Amygdala (tissue), 56 donors: ENCODE measurements around the gene KCNT2.
"Not testable (repeated sequence)": the region's sequence is repeated elsewhere in the genome, so short reads cannot be mapped to it uniquely, and the experiment has no call there.

Experiments
- DNase-seq, 56 donors: peaks; one replicate each; lab custom pipeline; 2025; lab: John Stamatoyannopoulos, UW

Gene KCNT2

GRCh38 chr1:196608390-196609369, at the start of gene KCNT2:
TSS of gene KCNT2 (minus strand) at chr1:196608440. CDS start at chr1:196608309, 131 bp downstream.
- DNase-seq, result peak in 37 of 56 donors; percentile 3 to 75 (median 38)

- no peak for DNase-seq
Observed at GRCh38 chr1:196655494-196655893, 47.3 kb upstream of the KCNT2 start.

DNA sequence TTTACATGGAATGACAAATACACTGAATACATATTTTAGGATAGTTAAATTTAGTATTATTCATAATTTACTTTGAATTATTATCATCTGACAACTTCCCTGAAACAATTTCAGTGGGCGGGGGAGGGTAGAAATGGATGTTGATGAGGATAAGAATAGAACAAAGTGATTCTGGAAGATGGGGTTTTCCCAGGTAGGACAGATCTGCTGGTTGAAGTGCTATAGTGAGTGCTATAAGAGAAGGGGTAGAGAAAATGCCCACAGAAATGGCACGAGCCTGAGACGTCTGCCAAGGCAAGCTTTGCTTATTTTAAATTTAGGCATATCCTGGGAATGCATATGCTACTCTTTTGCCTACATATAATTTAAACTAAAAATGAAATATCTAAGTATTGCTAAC, 46.8 kb upstream of the KCNT2 start:
- no peak for DNase-seq

DNA sequence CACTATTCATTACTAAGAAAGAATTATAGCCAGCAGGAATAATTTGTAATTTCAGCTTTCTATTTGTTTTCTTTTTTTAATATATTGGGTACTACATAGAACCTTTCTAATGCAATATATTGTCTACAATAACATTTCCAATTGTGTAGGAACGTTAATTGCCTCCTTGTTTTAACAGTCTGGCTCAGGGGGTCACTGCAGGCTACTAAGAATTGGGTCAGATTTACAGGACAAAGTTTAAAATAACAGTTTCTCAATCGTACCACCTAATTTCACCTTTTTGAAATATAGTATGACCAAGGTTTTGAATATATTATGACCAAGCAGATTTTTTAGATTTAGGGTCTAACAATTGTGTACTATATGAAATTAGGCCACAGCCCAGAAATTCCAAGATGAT, 46.0 kb upstream of the KCNT2 start:
- DNase-seq, result no peak

- DNase-seq, result no peak
Observed at GRCh38 chr1:196651637-196652215, 43.5 kb upstream of the KCNT2 start, which contains the start of gene CFH. TSS of gene CFH (plus strand) at chr1:196652043. CDS start at chr1:196652118, 75 bp downstream.

DNA sequence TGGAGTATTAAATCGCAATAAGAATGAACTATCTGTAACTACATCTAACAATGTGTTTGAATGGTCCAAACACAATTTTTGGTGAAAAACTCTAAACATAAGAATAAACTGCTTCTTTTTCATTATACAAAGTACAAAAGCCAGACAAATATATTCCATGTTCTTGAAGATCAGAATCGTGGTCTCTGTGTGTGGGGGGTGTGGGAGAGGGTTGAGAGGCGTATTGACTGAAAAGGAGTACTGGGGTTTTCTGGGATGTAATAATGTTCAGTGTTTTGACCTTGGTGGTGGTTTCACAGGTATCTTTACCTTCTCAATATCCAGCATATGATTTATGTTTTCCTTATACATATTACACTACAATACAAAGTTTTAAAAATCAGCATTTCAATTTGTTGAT, 42.8 kb upstream of the KCNT2 start:
- no peak for DNase-seq

DNA sequence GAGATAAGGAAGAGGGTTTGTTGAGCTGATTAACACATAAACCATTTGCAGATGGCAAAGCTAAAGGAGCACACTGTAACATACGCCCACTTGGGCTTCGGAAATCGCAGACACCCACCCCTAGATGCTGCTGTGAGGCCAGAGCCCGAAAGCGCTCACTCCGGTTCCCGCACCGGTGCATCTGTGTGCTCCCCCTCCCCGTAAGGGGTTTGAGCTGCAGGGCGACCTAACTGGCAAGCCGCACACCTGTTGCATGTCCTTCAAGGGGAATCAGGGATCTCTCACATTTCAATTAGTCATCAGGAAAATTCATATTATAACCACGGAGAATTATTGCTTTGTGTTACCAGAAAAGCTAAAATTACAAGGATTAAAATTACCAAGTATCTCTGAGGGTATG, 42.2 kb upstream of the KCNT2 start:
- no peak for DNase-seq

- no peak for DNase-seq
Observed at GRCh38 chr1:196649990-196650389, 41.8 kb upstream of the KCNT2 start.

GRCh38 chr1:196640976-196641375, 32.7 kb upstream of the KCNT2 start:
- DNase-seq, result no peak

DNA sequence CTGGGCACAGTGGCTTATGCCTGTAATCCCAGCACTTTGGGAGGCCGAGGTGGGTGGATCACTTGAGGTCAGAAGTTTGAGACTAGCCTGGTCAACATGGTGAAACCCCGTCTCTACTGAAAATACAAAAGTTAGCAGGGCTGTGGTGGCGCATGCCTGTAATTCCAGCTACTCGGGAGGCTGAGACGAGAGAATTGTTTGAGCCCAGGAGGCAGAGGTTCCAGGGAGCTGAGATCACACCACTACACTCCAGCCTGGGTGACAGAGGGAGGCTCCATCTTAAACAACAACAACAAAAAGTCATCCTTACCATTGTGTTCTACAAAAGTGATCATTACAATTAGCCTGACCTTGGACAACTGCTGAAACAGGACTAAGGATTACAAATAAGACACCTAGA, 31.1 kb upstream of the KCNT2 start:
- DNase-seq, result not testable (repeated sequence)

DNA sequence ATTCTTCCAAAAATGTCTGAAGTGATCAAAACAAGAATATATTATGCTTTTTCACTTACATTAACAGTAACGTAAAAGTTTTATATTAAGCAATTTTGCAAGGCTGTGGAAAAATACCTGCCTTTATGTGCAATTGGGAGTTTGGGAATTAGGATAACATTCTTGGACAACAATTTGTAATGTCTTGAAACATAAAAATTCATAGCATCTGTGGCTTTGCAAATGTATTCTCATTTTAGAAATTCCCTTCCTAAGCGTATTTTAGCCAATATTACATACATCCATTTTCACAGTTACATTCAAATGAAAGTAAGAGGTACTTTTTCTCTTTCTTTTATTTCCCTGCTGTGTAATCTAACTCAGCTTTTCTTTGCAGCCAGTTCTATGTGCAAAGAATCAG, 30.2 kb upstream of the KCNT2 start:
- DNase-seq, result no peak

DNA sequence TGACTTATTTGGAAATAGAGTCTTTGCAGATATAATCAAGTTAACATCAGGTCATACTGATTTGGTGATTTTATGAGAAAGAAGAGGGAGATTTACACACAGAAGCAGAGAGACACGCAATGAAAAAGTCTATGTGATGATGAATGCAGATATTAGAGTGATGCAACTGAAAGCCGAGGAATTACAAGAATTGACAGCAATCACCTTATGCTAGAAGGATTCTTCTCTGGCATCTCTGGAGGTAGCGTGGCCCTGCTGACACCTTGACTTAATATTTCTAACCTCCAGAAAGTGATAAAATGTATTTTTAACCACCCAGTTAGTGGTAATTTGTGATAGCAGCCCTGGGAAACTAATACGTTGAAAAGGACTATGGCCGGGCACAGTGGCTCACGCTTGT, 29.4 kb upstream of the KCNT2 start:
- no peak for DNase-seq

DNA sequence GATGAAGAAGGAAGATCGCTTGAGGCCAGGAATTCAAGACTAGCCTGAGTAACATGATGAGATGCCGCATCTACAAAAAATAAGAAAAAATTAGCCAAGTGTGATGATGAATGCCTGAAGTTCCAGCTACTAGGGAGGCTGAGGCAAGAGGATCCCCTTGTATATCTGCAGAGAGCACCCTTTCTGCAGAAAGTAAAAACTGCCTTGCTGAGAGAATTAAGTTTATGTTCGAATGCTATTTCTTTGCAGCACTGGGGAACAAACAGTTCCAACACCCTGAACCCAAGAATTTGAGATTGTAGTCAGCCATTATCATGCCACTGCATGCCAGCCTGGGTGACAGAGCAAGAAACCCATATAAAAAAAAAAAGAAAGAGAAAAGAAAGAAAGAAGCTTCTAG, 20.6 kb upstream of the KCNT2 start:
- DNase-seq, result no peak

- no peak for DNase-seq
Observed at GRCh38 chr1:196623079-196623478, 14.8 kb upstream of the KCNT2 start.

GRCh38 chr1:196619721-196620120, 11.5 kb upstream of the KCNT2 start:
- DNase-seq, result no peak

GRCh38 chr1:196611873-196612272, 3.6 kb upstream of the KCNT2 start:
- no peak for DNase-seq

- DNase-seq, result peak in 1 of 56 donors; percentile 7
Observed at GRCh38 chr1:196609370-196609737, 1.1 kb upstream of the KCNT2 start.

DNA sequence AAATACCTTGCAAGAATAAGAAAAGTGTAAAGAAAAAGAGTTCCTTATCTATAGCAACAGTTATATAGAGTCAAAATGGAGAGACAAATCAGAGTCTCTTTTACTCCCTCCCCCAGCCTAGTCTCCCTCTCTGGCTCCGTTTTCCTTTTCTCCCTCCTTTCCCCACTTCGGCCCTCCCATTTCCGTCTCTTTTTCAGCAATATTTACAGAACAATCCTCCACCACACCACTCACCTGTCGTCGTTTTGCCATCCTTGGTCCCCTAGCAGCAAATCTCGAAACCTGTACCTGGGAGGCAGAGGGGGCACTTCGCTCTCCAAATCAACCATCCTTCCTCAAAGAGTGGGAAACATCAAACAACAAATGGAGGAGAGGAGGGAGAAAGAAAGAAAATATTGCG, 259 bp downstream of the KCNT2 start:
- DNase-seq, result peak in 3 of 56 donors; percentile 9 to 28 (median 27)

DNA sequence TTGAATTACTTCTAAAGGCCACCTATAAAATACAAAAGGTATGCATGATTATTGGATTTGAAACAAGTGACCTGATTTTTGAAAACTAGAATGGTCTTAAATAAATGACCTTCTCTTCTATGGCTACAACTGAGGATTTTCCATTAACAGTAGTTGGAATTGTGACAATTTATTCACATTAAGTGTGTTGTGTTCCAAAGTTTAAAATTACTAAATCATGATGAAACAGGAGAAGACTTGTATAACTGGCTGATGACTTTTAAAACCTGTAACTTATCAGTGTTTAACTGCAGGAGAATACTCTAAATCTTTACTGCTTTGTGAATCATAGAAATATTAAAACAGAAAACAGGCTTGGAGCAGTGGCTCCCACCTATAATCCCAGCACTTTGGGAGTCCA, 4.6 kb downstream of the KCNT2 start:
- no peak for DNase-seq

DNA sequence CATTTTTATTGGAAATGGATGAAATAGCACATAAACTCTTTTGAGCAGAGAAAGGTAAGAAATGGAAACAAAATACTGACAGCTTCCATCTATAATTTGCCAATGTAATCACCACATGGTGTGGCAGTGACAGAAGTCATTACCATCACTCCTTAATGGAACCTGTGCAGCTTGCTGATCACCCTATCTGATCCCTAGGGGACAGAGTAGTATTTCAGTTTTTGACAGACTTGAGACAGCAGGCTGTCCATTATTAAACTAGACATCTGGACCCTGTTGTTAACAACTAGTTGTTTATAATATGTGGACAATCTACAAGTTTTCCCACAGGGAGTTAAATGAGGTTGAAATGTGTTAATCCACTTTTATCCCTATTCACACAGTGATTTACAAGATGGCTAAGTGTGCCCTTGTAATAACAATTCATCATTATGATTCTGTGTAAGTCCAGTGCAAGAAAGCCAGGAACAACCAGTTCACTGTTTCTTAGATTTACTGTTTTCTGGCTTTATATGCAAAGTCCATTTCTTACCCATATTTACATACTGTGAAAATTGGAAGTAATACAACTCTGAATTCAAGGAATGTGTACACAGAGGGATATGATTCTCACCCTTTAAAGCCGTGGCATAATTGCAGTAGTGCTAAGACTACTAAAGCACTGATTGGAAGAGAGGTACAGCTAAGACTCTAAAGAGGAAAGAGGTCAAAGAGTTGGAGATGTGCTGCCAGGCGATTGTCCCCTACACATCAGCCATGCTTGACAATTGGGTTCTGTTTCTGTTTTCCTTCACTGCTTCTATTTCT, 9.1 kb downstream of the KCNT2 start:
- no peak for DNase-seq

DNA sequence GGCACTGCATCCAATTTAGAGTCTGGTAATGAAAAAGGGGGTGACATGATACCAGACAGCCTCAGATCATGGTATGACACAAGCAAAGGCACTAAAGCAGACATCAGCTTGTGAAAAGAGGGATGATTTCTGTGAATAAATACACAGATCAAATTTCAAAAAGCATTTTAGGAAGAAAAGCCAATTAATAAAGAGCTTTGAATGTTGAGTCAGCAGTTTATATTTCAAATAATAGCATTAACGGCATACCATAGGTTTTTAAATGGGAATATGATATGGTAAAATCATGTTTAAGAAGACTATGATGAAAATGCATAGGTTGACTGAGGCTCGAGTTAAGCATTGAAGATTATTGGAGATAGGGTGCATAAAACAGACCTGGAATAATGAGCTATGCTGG, 13.5 kb downstream of the KCNT2 start:
- DNase-seq, result no peak
